ENCODE data around the gene CHPF2.
A peak's percentile ranks its signal among the peaks of the same experiment; 100 is the strongest.

The CHPF2 gene

DNA sequence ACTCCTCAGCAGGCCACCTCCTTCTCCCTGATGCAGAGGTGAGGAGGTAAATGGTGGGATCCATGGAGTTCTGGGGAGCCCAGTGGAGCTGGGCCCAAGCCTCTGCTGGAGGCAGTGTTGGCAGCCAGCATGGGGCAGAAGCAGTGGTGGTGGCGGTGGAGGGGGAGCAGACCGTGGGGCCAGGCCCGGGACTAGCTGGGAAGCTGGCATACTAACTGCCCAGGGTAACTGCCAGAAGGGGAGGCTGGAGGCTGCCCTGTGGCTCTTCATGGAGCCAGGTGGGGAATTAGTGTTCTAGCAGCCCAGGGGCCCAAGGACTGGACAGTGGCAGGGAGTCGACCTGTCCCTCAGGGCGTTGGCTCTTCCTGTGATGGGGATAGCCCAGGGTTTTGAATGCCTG lies 32.3 kb downstream of the CHPF2 start:
- no peak for DNase-seq

DNA sequence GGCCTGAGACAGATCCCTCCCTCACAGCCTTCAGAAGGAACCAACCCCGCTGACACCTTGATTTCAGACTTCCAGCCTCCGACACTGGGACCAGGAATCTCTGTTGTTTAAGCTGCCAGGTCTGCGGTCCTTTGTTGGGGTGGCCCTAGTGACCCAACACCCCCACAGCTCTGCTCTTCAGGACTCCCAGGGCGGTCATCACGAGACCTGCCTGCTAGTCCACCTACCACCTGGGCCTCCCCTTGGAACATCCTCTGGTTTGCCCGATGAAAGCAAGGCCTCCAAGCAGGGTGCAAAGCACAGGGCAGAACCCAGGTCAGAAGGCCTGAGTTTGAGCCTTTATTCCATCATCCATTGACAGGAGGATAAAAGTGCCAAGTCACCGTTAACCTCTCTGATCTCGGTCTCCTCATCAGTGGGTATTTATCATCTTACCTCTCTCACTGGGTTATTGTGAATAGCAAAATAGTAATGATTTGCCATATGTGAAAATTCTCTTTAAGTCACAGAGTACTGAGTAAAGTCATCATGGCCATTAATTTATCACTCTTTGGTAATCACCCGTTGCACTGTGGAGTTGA lies 33.2 kb downstream of the CHPF2 start:
- no peak for DNase-seq

DNA sequence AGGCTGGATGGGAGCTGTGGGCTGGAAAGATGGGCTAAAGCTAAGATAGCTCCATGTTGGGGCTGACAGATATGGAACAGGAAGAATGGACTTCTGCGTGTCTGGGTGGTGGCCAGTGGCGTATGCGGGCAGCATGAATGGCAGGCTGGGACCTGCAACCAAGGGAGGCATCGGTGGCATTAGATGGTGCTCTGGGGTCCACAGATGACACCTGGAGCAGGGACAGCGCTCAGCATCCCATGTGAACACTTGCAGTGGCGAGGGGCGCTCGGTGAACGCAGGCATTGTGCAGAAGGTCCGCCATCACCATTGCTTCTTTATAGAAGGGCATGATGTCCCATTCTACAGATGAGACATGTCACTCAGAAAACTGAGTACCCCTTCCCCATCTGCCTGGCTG lies 37.2 kb downstream of the CHPF2 start:
- no peak for DNase-seq

DNA sequence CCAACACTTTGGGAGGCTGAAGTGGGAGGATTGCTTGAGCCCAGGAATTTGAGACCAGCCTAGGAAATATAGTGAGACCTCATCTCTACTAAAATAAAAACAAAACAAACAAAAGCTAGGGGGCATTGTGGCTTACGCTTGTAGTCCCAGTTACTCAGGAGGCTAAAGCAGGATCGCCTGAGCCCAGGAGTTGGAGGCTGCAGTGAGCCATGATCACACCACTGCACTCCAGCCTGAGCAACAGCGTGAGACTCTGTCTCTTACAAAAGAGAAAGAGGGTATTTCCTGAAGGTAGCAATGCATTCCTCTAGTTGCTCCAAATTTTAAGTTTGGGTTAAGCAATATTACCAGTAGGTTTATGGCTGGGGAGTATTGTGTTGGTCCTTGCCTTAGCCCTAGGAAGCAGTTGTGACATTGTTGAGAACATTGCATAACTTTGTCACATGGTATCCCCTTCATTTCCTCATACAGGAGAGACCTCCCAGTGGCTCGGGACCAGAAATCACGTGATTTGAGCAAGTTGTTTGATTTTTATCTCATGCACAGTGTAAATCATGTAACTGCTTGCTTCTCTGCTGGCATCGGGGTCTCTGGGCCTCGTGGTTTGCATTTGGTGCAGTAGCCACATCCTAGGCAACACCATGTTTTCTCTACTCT lies 39.5 kb downstream of the CHPF2 start:
- peak; percentile 84 to 95 (median 90) for DNase-seq

DNA sequence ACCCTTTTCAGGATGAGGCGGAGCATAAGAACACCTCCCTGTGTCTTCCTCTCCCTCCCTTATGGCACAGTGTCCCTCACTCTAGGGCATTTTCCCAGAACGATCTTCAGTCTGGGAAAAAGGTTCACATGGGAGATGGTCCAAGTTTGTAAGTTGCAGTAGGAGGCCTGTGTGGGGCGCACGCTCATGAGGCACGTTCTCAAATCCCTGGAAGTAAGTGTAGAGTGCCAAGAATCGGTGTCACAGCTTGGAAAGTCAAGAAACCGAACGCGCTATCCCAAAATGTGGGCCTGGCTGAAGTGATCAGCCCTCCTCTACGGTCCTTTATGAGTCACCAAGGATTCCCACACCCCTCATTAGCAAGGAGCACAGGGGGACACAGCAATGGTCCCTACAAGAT lies 40.1 kb downstream of the CHPF2 start:
- no peak for DNase-seq

DNA sequence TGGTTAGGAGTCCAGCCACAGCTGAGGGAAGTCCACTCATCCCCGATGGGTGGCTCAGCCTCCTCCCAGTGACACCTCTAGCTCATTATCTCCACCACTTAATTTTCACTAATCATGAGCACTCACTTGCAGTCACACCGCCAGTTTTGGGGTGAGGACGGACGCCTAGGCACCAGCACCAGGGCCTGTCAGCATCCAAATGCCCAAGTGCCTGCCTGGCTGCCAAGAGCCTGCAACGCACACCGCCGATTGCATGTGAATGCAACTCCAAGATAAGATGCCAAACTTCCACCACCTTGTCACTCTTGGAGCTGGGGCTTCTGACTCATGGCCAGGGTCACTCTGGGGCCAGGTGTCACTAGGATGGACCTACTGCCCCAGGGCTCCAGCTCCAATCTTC lies 40.6 kb downstream of the CHPF2 start:
- DNase-seq = no peak

DNA sequence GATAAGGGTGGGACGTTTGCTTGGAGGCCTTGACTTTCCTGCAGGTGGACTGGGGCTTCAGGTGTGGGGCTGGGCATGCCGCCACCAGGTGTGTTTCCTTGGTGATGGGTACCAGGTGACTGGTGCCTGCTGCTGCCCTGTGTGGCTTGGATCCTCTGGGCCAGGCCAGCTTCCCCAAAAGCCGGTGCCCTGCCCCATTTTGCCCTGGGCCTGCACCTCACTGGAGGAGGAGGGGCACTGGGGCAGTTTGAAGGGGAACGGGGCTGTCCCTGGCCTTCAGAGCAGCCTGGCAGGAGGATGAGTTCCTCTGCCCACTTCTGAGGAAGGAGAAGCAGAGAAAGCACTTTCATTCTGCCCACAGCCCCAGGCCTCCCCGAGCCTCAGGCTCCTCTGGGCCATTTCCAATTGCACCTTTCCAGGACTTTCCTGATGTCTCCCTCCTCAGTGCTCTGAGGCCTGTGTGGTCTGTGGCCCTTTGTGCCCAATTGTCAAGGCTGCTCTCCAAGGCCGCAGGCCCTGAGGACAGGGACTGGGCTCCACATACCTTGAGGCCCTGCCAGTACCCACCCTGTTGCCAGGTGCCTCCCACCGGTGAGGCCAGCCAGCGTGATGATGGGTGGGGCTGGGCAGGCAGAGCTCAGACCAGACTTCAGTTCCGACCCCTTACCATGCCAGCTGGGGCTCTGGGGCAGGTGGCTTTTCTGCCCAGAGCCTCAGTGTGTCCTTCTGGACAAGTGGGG lies 41.5 kb downstream of the CHPF2 start:
- DNase-seq = peak; percentile 52 to 82 (median 77)

DNA sequence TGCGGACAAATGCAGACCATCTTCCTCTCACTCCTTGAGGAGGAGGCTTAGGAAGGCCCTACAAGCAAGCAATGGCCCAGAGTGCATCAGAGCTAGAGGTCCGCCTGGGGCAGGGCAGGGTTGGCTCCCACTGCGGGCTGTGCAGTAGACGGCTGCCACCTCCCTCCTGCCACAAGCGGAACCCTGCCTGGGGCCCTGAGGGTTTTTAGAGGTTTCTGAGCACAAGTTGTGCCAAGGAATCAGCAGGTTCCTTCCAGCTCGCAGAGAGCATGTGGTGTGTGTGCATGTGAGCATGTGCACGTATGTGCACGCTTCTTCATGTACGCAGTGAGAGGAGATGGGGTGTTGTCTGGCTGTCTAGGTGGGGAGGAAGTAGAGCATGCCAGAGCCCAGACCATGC lies 42.1 kb downstream of the CHPF2 start:
- DNase-seq = peak in 3 of 4 experiments; percentile 21 to 34 (median 26)

DNA sequence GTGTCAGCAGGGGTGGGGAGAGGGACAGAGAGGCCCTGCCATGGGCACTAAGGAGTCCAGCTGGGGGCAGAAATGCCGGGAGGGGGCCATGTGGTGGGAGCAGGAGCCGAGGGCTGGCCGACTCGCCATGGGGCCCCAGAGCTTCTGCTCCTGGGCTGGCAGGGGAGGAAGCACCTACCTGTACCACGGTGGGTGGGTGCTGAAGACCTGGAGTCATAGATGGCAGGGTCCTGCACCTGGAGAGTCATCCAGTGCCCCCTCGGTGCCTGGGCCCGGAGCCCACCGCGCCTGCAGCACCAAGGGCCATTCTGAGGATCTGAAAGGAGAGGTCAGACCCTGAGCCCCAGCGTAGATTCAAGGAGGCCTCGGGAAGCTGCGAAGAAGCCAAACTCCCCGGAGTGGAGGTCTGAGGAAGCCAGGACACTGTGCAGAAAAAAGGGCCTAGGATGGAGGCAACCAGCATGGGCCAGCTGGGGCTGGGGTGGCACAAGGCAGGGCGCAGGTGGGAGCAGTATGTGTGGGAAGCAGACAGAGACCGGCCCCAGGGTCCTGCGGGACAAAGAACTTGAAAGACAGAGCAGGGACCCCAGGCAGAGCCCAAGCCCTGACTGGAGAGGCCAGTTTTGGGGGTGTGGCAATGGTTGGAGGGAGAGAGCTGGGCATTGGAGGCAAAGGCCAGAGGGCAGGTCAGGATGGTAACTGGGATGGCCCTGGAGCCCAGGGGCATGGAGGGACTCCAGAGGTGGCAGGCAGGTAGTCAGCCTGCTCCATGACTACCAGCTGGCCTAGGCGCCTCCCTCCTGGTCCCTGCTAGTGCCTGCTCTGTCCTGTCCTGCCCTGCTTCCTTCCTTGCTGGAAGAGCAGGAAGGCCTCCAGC lies 42.9 kb downstream of the CHPF2 start:
- DNase-seq = no peak

DNA sequence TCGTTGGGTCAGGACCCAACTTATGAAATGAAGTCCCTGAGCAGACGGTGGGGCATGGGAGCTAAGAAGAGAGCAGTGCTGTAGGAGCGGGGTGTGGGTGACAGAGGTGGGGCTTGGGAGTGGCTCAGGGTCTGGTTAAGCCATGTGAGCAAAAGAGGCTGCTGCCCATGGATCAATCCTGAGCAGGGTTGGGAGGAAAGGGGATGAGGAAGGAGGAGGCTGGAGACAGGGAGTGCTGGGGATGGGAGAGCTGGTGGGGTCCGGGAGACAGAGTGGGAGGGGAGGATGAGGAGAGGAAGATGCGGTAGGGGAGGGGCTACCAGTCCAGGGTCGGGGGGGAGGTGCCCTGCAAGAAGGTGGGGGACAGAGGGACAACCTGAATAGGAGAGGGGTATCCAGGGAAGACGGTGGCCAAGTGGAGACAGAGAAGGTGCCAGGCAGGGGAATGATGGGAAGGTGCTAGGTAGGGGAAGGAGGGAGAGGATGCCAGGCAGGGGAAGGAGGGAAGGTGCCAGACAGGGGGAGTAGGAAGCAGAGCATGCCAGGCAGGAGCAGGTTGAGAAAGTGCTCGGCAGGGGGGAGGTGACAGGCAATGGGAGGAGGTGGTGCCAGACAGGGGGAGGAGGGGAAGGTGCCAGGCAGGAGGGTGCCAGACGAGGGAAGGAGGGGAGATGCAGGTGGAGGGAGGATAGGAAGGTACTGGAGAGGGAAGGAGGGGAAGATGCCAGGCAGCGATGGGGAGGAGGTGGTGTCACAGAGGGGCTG lies 43.7 kb downstream of the CHPF2 start:
- DNase-seq = peak in 1 of 4 experiments; percentile 11

DNA sequence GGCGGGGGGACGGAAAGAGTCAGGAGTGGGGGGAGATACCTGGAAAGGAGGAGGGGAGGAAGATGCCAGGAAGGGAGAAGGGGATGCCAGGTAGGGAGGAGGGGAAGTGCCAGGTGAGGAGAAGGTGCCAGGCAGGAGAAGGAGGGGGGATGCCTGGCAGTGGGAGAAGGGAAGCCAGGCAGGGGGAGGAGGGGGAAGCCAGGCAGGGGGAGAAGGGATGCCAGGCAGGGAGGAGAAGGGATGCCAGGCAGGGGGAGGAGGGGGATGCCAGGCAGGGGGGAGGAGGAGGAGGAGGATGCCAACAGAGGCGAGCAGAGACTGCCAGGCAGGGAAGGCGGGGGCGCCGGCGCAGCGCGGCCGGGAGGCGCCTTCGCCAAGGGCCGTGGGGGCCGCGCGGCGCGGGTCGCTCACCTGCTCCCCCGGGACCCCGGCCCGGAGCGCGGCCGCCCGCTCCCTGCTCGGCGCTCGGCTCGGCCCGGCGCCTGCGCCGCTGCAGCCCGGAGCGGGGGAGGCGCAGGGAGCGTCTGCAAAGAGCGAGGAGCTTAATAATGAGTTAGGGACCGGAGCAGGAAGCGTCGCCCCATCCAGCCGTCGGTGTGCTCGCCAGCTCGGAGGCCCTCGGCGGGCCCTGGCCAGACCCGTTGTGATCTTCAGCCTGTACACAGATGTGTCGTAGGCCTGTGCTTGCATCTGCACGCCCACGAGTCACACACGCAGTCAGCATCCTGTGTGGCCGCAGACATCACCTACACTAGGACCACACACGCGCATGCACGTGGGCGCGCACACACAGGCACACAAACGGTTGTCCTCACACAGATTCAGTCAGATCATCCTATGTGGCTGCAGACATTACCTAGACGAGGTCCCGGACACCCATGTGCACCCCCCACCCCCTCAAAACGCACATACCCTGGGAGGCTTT lies 44.6 kb downstream of the CHPF2 start:
- DNase-seq = peak; percentile 62 to 88 (median 78)

DNA sequence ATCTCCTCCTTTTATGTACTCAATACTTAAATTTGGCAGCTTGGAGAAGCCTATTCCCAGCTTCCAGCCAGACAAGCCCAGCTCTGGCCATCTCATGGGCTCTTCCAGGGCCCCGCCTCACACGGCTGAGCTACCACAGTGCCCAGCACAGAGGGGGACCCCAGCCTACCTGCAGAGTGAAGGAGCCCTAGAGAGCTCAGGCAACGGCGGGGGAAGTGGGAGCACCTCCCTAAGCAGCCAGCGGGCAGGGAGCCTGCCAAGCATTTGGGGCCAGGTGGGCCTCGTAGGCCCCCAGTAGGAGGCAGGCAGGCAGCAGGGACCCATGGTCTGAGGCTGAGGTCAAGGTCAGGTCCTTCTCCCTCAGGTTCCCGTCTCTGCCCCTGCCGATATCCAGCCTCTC lies 45.3 kb downstream of the CHPF2 start:
- no peak for DNase-seq

DNA sequence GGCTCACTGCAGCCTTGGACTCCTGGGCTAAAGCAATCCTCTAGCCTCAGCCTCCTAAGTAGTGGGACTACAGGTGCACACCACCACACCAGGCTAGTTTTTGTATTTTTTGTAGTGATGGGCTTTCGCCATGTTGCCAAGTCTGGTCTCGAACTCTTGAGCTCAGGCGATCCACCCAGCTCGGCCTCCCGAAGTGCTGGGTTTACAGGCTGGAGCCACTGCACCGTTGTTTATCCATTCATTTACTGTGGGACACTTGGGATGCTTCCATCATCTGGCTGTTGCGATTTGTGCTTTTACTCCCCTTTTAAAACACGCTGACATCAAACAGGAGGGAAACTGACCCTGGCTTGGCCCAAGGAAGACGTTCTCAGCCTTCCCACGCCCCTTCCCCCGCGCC lies 46.7 kb downstream of the CHPF2 start:
- no peak for DNase-seq

DNA sequence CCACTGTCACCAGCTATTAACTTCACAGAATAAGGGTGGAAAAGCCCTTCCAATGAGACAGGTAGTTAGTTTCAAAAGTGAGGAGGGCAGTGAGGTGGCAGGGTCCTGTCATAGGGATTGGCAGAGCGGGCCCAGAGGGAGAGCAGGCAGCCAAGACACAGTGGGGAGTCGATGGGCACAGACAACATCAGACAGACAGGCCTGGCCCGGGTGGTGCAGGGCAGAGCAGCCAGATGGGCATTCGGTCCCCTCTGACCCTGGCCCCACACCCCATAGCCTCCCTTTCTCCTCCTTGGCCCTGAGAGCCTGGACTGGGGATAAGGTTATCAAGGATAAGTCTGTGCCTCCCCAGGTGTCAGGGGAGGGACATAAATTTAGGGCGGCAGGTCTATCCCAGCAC lies 47.6 kb downstream of the CHPF2 start:
- no peak for DNase-seq

DNA sequence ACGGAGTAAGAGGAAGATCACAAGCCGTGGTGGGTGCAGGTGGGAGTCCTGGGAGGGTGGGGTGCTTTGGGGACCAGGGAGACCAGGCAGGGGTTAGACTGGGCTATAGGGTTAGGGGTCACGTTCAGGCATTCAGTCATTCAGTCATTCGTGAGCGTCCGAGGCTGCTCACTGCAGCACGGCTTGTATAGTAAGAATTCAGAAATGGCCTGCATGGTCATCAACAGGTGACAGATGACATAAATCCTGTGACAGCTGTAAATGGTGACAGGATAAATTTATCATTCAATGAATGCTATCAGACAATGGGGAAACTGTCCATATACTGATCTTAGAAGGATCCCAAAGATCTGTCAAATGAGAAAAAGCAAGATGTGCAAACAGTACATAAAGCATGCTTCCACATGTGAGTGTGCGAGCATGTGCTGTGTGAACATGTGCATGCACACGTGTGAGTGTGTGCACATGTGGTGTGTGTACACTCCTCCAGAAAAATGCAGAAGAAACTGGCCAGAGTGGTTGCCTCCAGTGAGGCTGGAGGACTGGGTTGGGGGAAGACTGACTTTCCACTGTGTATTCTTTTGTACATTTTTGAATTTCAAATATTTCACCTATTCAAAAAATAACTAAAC lies 48.2 kb downstream of the CHPF2 start:
- no peak for DNase-seq

DNA sequence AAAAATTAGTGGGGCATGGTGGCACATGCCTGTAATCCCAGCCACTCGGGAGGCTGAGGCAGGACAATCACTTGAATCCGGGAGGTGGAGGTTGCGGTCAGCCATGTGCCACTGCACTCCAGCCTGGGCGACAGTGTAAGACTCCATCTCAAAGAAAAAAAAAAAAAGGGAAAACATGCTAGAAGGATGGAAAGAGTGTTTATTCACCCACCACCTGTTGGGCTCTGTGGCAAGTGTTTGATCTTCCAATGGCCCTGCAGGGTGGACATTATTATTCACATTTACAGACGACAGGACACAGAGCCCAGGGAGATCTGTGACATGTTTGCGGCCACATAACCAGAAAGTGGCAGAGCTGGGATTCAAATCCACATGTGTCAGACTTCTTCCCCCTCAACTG lies 49.4 kb downstream of the CHPF2 start:
- no peak for DNase-seq

DNA sequence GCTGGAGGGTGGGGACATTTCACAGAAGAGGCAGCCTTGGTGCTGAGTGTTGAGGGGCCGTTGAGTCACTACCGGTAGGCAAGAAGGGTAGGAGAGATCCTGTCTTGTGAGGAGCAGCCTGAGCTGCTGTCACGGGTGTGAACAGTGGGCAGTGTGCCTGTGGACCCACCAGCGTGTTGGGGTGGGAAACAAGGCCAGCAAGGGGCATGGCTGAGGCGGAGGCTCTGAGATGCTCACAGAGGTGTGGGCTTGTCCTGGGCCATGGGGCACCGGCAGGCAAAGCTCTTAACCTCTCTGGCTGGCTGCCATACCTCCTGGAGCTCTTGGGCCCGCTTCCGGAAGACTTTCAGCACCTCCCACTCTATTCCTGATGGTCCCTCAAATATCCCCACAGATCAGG lies 49.8 kb downstream of the CHPF2 start:
- no peak for DNase-seq

DNA sequence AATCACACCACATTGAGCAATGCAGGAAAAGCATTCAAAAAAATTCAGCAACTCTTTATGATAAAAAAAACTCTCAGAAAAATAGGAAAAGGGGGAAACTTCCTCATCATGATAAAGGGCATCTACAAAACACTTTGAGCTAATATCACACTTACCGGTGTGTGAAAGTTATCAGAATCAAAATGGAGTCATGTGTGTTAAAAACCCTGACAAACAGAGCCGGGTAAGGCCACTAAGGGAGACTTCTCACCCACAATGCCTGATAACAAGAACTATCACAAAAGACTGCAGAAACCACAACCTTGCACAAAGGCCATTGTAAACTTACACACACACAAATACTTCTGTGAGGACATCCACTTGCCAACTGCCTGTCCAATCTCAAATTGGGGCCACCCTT lies 51.0 kb downstream of the CHPF2 start:
- no peak for DNase-seq

DNA sequence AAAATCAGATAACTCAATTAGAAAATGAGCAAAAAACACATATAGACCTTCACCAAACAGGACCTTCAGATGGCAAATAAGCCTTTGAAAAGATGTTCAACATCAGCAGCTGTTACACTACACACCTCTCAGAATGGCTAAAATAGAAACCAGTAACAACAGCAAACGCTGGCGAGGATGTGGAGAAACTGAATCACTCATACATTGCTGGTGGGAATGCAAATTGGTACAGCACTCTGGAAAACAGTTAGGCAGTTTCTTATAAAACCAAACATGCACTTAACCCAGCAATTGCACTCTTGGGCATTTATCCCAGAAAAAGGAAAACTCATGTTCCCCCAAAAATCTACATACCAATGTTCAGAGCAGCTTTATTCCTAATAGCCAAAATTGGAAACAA lies 53.9 kb downstream of the CHPF2 start:
- no peak for DNase-seq
